Liver (tissue), 9 donors: ENCODE data around the gene TCF12. TPM values are rescaled to one million over a fixed set of nuclear protein-coding genes. Genes with fewer than 3 reads are reported as not detected.

Experiments
- DNase-seq: peaks from one replicate; pipeline ENCODE4 v3.0.0-alpha.2; 2017; ENCODE audit warnings: low spot score
- H3K27ac ChIP-seq, 2 donors: one replicate each; pipeline ENCODE4 v1.7.0; 2013; ENCODE audit warnings: inconsistent platforms in 2 of 2, low read length in 2 of 2, control low read depth in 1 of 2, low read depth in 1 of 2, mild to moderate bottlenecking in 1 of 2
- H3K27me3 ChIP-seq, 4 donors: one replicate each; pipeline versions ENCODE4 v1.6.1 to v1.7.0; 2013; ENCODE audit warnings: low read length in 3 of 4, inconsistent platforms in 1 of 4, mild to moderate bottlenecking in 1 of 4, moderate library complexity in 1 of 4; ENCODE audit not compliant: control insufficient read depth in 4 of 4, insufficient read depth in 4 of 4
- H3K36me3 ChIP-seq, 4 donors: one replicate each; pipeline versions ENCODE4 v1.6.1 to v1.7.0; 2013; ENCODE audit warnings: low read length in 3 of 4, mild to moderate bottlenecking in 3 of 4, low read depth in 1 of 4, moderate library complexity in 1 of 4; ENCODE audit not compliant: control insufficient read depth in 4 of 4, insufficient read depth in 3 of 4
- H3K4me1 ChIP-seq, 4 donors: one replicate each; pipeline versions ENCODE4 v1.6.1 to v1.7.0; 2013; ENCODE audit warnings: low read length in 3 of 4, mild to moderate bottlenecking in 3 of 4, moderate library complexity in 1 of 4; ENCODE audit not compliant: control insufficient read depth in 4 of 4, insufficient read depth in 4 of 4
- H3K4me3 ChIP-seq, 3 donors: one replicate each; pipeline versions ENCODE4 v1.6.1 to v1.7.0; 2013; ENCODE audit warnings: low read length in 3 of 3, control low read depth in 1 of 3, low read depth in 1 of 3, mild to moderate bottlenecking in 1 of 3
- H3K9ac ChIP-seq, 2 donors: one replicate each; pipeline ENCODE4 v1.7.0; 2013; ENCODE audit warnings: low read length in 2 of 2, mild to moderate bottlenecking in 2 of 2, moderate library complexity in 2 of 2, control low read depth in 1 of 2, low read depth in 1 of 2
- H3K9me3 ChIP-seq, 4 donors: one replicate each; pipeline versions ENCODE4 v1.6.1 to v1.7.0; 2013; ENCODE audit warnings: low read length in 3 of 4; ENCODE audit not compliant: control insufficient read depth in 4 of 4
- EGR1 ChIP-seq, 2 donors: IDR thresholded peaks; 2 replicates each; pipeline ENCODE4 v1.6.1; 2016 to 2018; ENCODE audit warnings: antibody characterized with exemption in 2 of 2, low read depth in 2 of 2
- GABPA ChIP-seq, 2 donors: IDR thresholded peaks in 1 of 2; conservative IDR thresholded peaks in 1 of 2; 2 replicates each; pipeline ENCODE4 v1.6.1; 2016; ENCODE audit warnings: antibody characterized with exemption in 2 of 2, mild to moderate bottlenecking in 1 of 2, moderate library complexity in 1 of 2
- HNF4A ChIP-seq, 2 donors: conservative IDR thresholded peaks; 2 replicates each; pipeline ENCODE4 v1.6.1; 2016; ENCODE audit warnings: antibody characterized with exemption in 2 of 2, mild to moderate bottlenecking in 2 of 2
- HNF4G ChIP-seq: IDR thresholded peaks from 2 replicates; pipeline ENCODE4 v1.6.1; 2016; ENCODE audit warnings: antibody characterized with exemption
- JUND ChIP-seq, 2 donors: IDR thresholded peaks; 2 replicates each; pipeline ENCODE4 v1.6.1; 2016; ENCODE audit warnings: antibody characterized with exemption in 2 of 2
- NR2F2 ChIP-seq: IDR thresholded peaks from 2 replicates; pipeline ENCODE4 v1.6.1; 2016; ENCODE audit warnings: antibody characterized with exemption
- RAD21 ChIP-seq, 2 donors: IDR thresholded peaks; 2 replicates each; pipeline ENCODE4 v1.6.1; 2016; ENCODE audit warnings: antibody characterized with exemption in 2 of 2, mild to moderate bottlenecking in 2 of 2
- RXRA ChIP-seq, 2 donors: IDR thresholded peaks; 2 replicates each; pipeline ENCODE4 v1.6.1; 2017 to 2018; ENCODE audit warnings: antibody characterized with exemption in 2 of 2, mild to moderate bottlenecking in 1 of 2
- SP1 ChIP-seq: IDR thresholded peaks from 2 replicates; pipeline ENCODE4 v1.6.1; 2018; ENCODE audit warnings: antibody characterized with exemption, mild to moderate bottlenecking
- TAF1 ChIP-seq: conservative IDR thresholded peaks from 2 replicates; pipeline ENCODE4 v1.6.1; 2016; ENCODE audit warnings: antibody characterized with exemption, mild to moderate bottlenecking
- YY1 ChIP-seq: IDR thresholded peaks from 2 replicates; pipeline ENCODE4 v1.6.1; 2016; ENCODE audit warnings: antibody characterized with exemption, mild to moderate bottlenecking
- ZBTB33 ChIP-seq: IDR thresholded peaks from 2 replicates; pipeline ENCODE4 v1.6.1; 2016; ENCODE audit warnings: antibody characterized with exemption
- WGBS: extraction: QIAGEN DNeasy Blood & Tissue Kit; methylation state at CpG from one replicate; pipeline ENCODE4 v1.1.7; 2013; 5-methylcytosine and 5-hydroxymethylcytosine counted together
- polyA plus RNA-seq, 2 donors: library from polyadenylated mRNA; stranded (reverse) in 1 of 2; unstranded in 1 of 2; fragments of 200-250 nt in 1 of 2; fragments of >200 nt in 1 of 2; fragmentation: Nextera tagmentation in 1 of 2; extraction: Ambion mirVana in 1 of 2; gene quantifications; one replicate each; pipeline versions ENCODE4 v1.2.1 to v1.2.3, GENCODE V29; 2013 to 2015
- total RNA-seq, 2 donors: library from RNA; depleted of rRNA; stranded (reverse); fragments of >200 nt; gene quantifications; one replicate each; pipeline ENCODE4 v1.2.3, GENCODE V29; 2014
- TF ChIP-seq, protein P1 (sequence below): IDR thresholded peaks from 2 replicates; pipeline ENCODE4 v1.6.1; 2016; ENCODE audit warnings: antibody characterized with exemption
- TF ChIP-seq, protein P2 (sequence below): IDR thresholded peaks from 2 replicates; pipeline ENCODE4 v1.6.1; 2016; ENCODE audit warnings: antibody characterized with exemption, mild to moderate bottlenecking
- donor health status: healthy.
- donor health status: healthy.
- donor health status: healthy.
- donor health status: healthy.
- donor health status: healthy.

The TCF12 gene
- total and polyA plus RNA-seq, 4 donors: 8.7 to 38.3 (median 22.3) TPM

GRCh38 chr15:56996746-56997470 lies 78.5 kb downstream of the TCF12 start:
- WGBS: 96% methylated on average over 3 of the region's 3 CpGs
- no peak for DNase-seq
- H3K27ac ChIP-seq: peak overlapping the region in 1 of 2 donors; percentile 62
- H3K4me3 ChIP-seq: no peak overlapping the region
- H3K9ac ChIP-seq: no peak overlapping the region
- TF ChIP-seq, protein P1, sequence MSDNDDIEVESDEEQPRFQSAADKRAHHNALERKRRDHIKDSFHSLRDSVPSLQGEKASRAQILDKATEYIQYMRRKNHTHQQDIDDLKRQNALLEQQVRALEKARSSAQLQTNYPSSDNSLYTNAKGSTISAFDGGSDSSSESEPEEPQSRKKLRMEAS: no peak
- TF ChIP-seq RXRA (IDR thresholded peaks at IDR 0.05) (no peak), YY1 (no peak), TAF1 (no peak)
- peaks cover 0 to 4% (median 2%) of the 10 kb centered on the region in 4 donors for H3K36me3 ChIP-seq
- H3K27me3 ChIP-seq: no peaks in the 10 kb centered on the region
- no peaks in the 10 kb centered on the region for H3K9me3 ChIP-seq
- peaks cover 0 to 7% (median 5%) of the 10 kb centered on the region in 4 donors for H3K4me1 ChIP-seq

- no peaks in the 10 kb centered on the region for H3K9me3 ChIP-seq
- TF ChIP-seq, protein P1: no peak
- TF ChIP-seq RXRA (IDR thresholded peaks at IDR 0.05) (no peak), EGR1 (IDR thresholded peaks at IDR 0.05; ENCODE audit: low read depth in 2 of 2) (no peak), NR2F2 (no peak), JUND (IDR thresholded peaks at IDR 0.05) (no peak), GABPA (IDR thresholded peaks at IDR 0.05 in 1 of 2, conservative IDR thresholded peaks at IDR 0.05 in 1 of 2) (no peak), TAF1 (no peak)
- TF ChIP-seq, protein P2, sequence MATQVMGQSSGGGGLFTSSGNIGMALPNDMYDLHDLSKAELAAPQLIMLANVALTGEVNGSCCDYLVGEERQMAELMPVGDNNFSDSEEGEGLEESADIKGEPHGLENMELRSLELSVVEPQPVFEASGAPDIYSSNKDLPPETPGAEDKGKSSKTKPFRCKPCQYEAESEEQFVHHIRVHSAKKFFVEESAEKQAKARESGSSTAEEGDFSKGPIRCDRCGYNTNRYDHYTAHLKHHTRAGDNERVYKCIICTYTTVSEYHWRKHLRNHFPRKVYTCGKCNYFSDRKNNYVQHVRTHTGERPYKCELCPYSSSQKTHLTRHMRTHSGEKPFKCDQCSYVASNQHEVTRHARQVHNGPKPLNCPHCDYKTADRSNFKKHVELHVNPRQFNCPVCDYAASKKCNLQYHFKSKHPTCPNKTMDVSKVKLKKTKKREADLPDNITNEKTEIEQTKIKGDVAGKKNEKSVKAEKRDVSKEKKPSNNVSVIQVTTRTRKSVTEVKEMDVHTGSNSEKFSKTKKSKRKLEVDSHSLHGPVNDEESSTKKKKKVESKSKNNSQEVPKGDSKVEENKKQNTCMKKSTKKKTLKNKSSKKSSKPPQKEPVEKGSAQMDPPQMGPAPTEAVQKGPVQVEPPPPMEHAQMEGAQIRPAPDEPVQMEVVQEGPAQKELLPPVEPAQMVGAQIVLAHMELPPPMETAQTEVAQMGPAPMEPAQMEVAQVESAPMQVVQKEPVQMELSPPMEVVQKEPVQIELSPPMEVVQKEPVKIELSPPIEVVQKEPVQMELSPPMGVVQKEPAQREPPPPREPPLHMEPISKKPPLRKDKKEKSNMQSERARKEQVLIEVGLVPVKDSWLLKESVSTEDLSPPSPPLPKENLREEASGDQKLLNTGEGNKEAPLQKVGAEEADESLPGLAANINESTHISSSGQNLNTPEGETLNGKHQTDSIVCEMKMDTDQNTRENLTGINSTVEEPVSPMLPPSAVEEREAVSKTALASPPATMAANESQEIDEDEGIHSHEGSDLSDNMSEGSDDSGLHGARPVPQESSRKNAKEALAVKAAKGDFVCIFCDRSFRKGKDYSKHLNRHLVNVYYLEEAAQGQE: no peak
- 76% methylated on average over 4 of the region's 4 CpGs for WGBS
- no peaks in the 10 kb centered on the region for H3K36me3 ChIP-seq
- DNase-seq: no peak
- no peak overlapping the region for H3K9ac ChIP-seq
- no peaks in the 10 kb centered on the region for H3K4me1 ChIP-seq
- H3K27me3 ChIP-seq: no peaks in the 10 kb centered on the region
- no peak overlapping the region for H3K4me3 ChIP-seq
- H3K27ac ChIP-seq: no peak overlapping the region
Observed at GRCh38 chr15:57003418-57003817, 85.0 kb downstream of the TCF12 start.

GRCh38 chr15:57005244-57005643 lies 86.8 kb downstream of the TCF12 start:
- no peak overlapping the region for H3K4me3 ChIP-seq
- 84% methylated on average over 1 of the region's 1 CpG for WGBS
- TF ChIP-seq JUND (IDR thresholded peaks at IDR 0.05) (no peak), HNF4A (conservative IDR thresholded peaks at IDR 0.05) (no peak), RXRA (IDR thresholded peaks at IDR 0.05) (no peak), HNF4G (no peak), TAF1 (no peak), RAD21 (IDR thresholded peaks at IDR 0.05) (no peak), ZBTB33 (no peak), GABPA (IDR thresholded peaks at IDR 0.05 in 1 of 2, conservative IDR thresholded peaks at IDR 0.05 in 1 of 2) (no peak), SP1 (no peak)
- TF ChIP-seq, protein P1: no peak
- TF ChIP-seq, protein P2: no peak
- no peaks in the 10 kb centered on the region for H3K27me3 ChIP-seq
- H3K36me3 ChIP-seq: no peaks in the 10 kb centered on the region
- no peak overlapping the region for H3K9ac ChIP-seq
- H3K4me1 ChIP-seq: no peaks in the 10 kb centered on the region
- no peaks in the 10 kb centered on the region for H3K9me3 ChIP-seq
- DNase-seq: no peak
- no peak overlapping the region for H3K27ac ChIP-seq
